GM12892 (cell line): Measurements from ENCODE around the gene CYTH4.

Experiments
- POLR2A ChIP-seq: IDR thresholded peaks from 2 replicates; pipeline ENCODE4 v1.6.1; 2011; ENCODE audit warnings: low read depth, low read length, control low read depth
- TAF1 ChIP-seq: IDR thresholded peaks from 2 replicates; pipeline ENCODE4 v1.6.1; 2011; ENCODE audit warnings: low read depth, mild to moderate bottlenecking, control low read depth, low read length, borderline replicate concordance

GRCh38 chr22:37276776-37277175 is 5.5 kb upstream of the CYTH4 start:
- no peak for TF ChIP-seq POLR2A
- no peak for TF ChIP-seq TAF1
